ENCODE results near the gene TRIM71.
"Not testable (repeated sequence)": the region's sequence is repeated elsewhere in the genome, so short reads cannot be mapped to it uniquely, and the experiment has no call there.

Gene TRIM71

DNA sequence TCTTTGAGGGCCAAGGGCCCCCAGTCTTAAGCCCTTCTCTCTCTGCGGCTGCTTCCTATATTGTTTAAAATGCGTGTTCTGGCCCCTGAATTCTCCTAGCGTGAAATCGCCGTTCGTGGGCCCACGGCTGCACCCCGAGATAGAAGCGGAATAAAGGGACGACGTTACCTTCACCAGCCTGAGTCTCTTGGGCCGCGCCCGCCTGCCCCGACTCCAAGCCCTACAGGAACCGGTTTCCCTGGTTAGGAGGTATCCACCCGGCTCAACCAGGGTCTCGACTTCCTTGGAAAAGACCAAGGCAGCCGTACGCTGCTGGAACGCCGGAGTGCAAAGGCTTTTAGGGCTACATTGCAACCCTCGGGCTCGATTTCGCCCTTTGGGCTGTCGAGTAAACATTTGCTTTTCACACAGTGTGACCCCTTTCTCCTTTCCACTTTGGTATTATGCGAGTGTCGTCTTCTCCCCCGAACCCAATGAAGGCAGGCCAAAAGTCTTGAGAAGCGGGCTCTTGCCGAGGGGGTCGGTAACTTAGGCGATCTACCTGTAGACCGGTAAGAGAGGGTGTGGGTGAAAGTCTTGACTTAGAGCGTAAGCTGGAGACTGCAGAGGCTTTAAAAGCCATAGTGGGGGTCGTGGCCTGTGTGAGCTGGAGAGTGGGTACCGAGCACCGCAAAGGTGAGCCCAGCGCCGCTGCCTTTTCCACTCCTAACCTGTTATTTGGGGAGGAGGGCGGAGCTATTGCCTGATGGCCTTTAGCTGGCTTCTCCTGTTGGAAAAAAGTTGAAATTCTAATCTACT is 2.0 kb downstream of the TRIM71 start:
- no peak for DNase-seq (ENCODE audit: low spot score)

DNA sequence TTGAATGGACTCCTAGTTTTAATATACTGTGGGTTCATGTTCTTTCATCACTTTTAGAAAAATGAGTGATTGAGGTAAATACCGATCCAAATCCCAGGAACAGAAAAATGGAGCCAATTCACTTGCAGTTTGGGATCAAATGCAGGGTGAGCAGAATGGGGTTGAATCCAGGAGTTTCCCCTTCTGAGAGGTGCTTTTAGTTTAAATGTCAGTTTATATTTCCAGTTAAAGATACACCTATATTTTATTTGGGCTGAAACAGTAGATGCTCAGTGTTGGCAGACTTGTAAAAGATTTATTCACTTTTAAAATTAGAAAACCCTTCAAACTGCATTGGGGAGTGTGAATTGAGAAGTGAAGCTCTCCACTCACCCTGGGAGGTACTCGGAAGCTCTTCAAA is 2.6 kb downstream of the TRIM71 start:
- no peak for DNase-seq (ENCODE audit: low spot score)

DNA sequence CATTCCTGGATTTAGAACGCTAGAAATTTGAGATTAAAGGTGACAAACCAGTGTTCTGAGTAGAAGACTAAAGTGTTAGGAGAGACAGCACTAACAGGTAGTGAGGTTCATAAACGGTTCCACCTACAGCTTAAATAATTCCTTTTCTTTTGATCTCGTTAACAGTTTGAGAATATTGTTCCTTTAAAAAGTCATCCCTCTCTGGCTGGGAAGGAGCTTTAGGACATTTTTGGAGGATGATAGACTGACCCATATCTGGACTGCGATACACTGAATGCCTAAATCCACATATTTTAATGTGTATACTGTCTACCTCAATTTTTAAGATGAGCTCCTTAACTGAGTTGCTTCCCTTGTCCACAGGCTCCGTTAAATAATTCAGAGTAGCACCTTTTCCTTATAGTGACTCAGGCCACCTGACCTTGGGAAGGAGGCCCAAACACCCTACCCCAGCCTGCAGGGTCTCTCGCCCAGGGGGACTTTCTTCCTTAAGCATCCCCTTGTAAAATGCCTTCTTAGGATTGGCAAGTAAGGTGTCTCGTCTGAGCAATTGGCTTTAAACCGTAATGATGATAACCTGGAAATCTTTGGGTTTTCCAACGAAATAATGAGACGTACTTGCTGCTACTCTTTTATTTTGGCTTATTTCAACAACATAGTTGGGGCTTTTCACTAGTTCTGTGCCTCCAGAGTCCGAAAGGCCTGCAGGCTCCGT is 3.3 kb downstream of the TRIM71 start:
- no peak for DNase-seq (ENCODE audit: low spot score)

DNA sequence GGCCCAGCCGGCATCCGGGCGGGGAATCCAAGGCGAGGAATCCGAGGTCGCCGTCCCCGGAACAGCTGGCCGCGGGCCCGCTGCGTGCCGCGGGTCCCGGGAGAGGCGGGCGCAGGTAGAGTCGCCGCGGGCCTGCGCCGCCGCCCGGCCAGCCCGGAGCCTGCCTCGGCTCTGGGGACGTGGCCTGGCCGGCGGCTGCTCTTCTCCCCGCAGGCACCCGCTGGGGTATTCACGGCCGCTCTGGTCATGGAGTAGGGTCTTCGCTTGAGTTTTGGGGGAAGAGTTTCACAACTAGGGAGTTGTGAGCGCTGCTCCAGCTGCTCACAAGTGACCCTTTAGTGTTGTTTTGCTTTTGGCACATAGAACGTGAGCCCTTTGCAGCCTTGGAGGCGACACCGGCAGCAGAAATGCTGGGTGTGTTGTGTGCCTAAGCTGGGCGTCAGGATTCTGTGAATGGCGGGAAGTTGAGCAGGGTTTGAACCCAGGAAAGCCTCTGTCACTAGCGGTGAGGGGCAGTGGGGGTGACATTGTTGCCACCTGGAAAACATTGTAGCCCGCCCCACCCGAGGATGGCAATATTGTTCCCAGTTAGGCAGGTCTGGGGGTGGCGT is 4.0 kb downstream of the TRIM71 start:
- DNase-seq (ENCODE audit: low spot score) = no peak

DNA sequence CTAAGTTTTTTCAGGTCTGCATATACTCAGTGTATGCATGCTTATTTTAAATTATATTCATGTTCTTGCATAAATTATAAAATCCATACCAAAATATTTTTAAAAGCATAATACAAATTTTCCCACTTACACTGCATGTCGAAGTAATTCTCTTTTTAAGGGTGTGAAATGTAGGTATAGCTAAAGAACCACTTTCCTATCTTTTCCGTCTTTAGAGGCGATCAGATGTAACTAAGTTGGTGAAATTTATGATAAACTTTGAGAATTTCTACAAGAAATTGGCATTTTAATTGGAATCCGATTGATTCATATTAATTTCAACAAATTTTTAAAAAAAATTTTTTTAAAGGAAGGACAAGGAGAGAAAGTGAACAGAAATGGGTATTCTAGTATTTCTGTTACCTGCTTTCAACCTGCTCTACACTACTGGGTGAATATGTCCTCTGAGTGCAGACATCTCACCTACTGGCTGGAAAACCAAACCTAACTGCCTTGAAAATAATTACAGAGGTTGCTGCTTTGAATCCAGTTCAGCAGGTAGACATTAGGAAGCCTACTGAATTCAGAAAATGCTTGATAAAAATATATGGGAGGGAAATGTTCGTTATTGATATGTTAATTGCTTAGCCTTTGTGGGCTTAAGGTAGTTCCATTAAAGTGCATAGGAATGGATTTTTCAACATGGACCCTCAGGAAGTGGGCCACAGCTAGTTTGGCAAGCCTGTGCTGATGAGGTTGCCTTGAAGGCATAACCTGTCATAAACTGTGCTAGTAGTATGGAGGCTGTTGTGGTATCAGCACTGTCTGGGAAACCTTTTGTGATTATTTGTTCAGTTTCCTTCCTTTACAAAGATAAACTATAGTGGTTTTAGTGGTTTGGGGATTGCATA is 5.1 kb downstream of the TRIM71 start:
- DNase-seq (ENCODE audit: low spot score) = no peak

DNA sequence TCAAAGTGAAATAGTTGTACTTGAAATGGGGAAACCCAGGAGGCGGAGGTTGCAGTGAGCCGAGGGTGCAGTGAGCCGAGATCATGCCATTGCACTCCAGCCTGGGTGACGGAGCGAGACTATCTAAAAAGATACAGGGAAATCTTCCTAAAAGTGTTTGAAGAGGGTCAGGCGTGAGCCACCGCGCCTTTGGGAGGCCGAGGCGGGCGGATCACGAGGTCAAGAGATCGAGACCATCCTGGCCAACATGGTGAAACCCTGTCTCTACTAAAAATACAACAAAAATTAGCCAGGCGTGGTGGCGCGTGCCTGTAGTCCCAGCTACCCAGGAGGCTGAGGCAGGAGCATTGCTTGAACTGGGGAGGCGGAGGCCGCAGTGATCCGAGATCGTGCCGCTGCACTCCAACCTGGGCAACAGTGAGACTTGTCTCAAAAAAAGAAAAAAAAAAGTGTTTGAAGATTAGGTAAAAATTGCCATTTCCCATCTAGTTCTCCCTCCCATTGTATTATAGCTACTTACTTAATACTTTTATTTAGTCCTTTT is 5.9 kb downstream of the TRIM71 start:
- not testable (repeated sequence) for DNase-seq (ENCODE audit: low spot score)

DNA sequence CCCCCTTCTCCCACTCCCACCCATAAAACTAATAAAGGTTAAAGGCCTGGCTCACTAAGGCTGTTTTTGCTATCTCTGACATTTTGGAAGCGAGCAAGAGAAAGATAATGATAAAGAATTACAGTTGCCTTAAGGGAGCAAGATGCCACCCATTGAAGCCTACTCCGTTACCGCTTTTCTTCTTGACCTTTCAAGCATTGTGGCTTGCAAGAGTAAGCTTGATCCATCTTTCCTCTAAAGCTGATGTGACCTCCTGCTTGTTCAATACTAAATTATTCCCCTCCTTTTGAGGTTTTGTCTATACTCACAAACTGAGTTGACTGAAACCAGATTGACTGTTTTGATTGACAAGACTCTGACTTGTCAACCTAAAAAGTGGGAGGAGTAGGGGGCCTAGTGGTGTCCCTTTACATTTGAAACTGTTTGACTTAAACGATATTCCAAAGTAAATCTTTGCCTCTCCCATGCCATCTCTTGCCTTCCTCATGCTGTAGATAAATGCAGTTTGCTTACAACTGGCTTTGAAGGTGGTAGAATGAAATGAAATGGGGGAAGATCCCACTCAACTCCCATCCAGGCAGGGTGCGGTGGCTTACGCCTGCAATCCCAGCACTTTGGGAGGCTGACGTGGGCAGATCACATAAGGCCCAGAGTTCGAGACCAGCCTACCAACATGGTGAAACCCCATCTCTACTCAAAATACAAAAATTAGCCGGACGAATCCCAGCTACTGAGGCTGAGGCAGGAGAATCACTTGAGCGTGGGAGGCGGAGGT is 8.0 kb downstream of the TRIM71 start:
- DNase-seq (ENCODE audit: low spot score) = no peak

DNA sequence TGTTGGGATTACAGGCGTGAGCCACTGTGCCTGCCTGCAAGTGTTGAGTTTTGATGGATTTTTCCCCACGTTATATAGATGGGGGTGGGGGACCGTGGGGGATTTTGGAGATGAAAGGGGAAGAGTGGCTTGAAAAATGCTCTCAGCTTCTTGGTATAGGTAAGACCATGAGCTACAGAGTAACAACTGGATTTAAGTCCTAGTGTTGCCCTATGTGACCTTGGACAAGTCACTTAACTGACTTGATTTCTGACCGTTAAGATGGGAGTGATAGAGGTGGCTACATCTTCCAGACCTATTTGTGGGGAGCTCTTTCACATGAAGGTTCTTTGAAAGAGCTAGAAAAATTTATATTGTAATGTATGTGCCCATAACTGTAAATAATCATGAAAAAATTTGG is 13.3 kb downstream of the TRIM71 start:
- no peak for DNase-seq (ENCODE audit: low spot score)

DNA sequence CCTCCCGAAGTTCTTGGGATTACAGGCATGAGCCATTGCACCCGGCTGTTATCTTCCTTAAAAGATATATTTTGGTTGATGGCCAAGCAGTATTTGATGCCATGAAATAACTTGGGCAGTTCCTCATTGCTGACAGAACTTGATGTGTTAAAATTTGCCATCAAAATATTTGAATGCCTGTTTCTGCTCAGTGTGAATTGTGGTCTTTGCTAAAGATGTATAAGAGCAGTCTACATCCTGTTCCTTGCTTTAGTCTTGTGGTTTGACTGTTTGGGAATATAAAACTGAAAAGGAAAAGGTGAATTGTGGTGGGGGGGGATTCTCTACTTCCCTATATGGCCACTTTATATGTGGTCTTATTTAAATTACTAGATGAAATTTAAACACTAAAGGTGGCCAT is 14.0 kb downstream of the TRIM71 start:
- no peak for DNase-seq (ENCODE audit: low spot score)

DNA sequence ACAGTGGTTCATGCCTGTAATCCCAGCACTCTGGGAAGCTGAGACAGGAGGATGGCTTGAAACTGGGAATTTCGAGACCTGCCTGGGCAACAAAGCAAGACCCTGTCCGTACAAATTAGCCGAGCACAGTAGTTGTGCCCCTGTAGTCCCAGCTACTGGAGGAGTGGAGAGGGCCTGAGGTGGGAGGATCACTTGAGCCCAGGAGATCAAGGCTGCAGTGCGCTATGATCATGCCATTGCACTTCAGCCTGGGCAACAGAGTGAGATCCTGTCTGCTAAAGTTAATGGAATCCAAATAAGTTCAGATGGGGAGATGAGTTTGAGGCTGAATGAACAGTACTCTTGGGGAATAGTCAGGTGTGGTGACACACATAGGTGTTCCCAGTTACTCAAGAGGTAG is 14.4 kb downstream of the TRIM71 start:
- DNase-seq (ENCODE audit: low spot score) = no peak

DNA sequence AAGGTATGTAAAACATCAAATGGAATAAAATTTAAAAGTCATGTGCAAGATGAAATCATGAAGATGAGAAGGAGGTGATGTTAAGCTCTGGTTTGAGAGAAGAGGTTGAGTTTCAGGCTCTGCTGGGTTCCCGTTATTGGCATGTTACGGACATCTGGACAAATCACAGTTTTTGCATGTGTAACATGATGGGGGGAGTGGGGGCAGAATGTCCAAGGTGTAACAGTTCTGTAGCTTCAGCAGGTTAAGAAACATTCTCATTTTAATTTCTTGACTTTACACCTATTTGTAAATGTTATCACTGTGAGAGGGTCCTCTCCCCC is 17.2 kb downstream of the TRIM71 start:
- DNase-seq (ENCODE audit: low spot score) = no peak

DNA sequence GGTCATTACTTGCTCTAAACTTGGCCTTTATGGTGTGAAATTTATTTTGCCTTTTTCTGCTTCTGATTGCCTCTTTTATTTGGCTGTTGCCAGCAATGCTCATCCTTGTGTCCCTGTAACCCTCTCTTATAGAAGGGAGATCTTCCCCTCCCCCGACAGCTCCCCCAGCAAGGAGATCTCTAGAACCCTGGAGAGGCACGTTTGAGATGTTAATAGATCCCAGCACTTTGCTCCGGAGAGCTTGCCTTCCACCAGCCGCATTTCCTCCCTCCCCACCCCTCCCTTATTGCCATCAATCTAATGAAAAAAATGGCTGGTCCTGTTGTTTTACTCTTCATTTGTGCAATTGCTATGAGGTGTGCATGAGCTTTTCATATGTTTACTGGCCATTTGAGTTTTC is 18.2 kb downstream of the TRIM71 start:
- DNase-seq (ENCODE audit: low spot score) = no peak

DNA sequence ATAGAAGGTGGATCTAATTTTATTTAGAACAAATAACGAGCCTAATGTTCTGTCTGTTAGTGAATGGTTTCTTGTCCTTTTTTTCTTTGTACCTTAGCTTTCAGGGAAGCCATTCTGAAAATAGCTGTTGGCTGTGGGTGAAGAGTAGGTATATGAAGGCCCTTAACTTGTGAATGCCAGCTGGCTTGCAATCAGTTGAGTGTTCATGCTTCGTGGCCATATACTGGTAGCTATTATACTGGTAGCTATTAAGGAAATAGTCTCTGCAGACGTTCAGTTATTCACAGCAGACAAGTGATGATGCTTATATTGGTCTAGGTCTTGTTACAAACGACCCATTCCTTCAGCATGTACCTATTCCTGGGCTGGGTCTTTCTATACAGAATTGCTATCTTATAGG is 18.8 kb downstream of the TRIM71 start:
- no peak for DNase-seq (ENCODE audit: low spot score)

DNA sequence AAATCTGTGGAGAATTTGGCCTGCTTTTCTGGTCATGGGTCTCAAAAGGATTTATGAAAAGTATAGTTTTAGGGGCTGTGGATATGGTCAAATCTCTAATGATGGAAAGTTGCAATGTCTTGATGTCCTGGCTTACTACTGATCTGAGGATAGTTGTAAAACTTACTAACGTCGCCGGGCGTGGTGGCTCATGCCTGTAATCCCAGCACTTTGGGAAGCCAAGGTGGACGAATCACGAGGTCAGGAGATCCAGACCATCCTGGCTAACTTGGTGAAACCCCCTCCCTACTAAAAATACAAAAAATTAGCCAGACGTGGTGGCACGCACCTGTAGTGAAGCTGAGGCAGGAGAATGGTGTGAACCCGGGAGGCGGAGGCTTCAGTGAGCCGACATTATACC is 19.6 kb downstream of the TRIM71 start:
- DNase-seq (ENCODE audit: low spot score) = no peak

DNA sequence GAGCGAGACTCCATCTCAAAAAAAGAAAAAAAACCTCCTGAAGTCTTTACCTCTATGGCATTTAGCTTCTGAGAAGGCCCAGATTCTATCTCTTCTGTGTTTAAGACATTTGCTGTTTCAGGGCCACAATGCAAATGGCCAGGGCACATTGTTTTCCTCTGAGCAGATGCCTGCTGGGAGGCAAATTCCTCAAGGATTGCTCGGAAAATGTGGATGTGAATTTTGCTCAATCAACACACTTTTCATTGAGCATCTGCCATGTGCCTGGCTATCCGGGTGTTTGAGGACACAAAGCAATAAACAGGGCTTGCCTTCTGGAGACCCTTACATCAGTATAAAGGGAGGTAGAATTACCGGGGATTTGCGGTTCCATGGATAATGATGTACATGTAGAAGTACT is 20.0 kb downstream of the TRIM71 start:
- no peak for DNase-seq (ENCODE audit: low spot score)

DNA sequence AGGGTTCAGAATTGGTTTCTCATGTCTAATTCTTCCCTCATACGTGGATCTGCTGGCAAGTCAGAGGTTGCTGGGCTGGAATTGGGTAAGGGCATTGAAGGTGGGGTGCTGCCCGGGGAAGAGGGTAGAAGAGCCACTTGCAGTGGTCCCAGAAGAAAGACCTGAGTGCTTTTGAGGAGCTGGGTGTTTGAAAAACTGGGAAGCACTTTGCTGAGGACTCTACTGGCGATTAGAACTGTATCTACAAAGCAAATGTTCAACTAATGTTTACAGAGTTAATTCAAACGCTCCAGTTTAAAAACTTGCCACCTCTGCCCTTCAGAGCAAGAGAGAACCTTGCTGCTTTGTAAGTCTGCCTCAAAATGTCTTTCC is 21.9 kb downstream of the TRIM71 start:
- DNase-seq (ENCODE audit: low spot score) = no peak

DNA sequence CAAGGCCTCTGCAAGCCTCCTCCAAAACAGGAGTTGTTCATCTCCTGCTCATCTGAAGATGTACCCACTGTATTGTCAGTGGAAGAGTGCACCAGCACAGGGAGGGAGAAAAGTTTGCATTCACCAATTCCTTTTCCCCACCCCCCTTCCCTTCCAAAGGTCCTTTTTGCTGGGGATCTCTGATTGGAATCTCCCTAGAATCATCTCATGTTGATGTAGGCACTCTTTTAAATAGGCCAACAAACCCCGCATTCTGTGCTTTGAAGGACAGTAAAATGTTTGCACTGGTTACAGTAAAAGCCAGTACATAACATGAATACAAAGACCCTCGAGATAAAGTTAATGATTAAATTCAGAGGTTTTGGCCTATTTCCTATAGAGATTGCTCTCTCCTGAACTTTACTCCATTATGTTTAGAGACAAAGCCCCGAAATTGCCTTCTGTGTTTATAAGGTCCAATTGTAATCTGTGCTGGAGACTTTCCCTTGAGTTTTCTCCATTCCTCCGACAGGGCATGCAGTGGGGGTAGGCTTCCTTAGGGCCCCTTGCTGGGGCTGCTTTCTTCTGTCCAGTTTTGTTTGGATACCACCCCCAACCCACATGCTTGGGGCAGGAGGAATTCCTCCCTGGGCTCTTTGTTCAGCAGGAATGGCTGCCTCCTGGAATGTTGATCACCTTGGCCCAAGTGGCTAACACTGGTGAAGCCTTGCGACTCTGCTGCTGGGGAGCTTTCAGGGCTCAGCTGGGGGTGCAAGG is 22.5 kb downstream of the TRIM71 start:
- DNase-seq (ENCODE audit: low spot score) = no peak

DNA sequence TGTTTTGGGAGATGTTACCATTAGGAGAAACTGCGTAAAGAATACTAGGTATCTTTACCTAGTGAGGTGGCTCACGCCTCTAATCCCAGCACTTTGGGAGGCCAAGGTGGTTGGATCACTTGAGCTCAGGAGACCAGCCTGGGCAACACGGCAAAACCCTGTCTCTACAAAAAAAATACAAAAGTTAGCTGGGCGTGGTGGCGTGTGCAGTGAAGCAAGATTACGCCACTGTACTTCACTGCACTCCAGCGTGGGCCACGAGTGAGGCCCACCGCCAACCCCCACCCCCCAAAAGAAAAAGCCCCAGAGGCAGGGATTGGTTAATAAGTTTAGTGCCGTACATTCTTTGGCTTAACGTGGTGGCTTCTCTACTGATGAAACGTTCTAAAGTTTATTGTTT is 23.5 kb downstream of the TRIM71 start:
- no peak for DNase-seq (ENCODE audit: low spot score)

DNA sequence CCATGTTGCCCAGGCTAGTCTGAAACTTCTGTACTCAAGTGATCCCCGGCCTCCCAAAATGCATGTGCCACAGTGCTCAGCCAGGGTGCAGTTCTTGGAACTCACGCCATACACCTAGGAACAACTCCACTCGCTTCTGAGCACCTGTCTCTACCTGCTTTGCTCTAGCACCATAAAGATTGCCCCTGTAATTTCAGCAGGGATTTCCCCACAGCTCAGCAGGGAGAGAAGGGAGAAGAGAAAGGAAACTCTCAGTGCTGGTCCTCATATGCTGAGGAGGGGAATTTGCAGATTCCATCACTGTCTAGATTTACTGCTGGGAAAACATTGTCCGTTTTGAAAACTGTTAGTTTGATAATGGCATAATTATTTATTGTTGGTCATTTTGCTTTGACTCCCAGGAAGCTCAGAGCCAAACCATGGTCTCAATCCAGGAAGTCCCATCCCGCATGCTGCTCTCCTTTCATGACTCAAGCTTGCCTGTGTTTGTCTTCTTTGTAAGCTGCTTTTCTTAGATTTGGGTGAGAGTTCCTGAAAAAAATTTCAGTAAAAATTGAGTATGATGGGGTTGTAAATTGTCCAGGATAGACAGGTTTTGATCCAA is 24.2 kb downstream of the TRIM71 start:
- no peak for DNase-seq (ENCODE audit: low spot score)

DNA sequence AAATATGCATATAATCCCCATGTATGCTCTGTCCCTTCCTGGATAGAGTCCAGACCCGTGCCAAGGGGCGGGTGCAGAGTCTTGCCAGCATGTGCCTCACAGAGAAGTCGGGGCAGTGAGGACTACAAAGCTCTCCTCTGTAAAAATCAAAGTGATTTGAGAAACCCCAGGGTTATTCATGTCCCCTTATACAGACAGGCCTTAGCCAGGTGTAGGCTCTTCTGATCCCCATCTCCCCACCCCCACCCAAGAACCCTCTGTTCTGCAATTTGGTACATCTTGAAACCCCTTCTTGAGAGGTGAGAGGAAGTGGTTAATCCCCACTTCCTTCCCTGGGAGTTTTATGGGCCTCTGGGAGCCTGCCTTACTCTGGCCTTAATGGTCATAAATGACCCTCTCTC is 24.7 kb downstream of the TRIM71 start:
- DNase-seq (ENCODE audit: low spot score) = no peak
